ENCODE measurements around the gene RPL13. TPM values are rescaled to one million over a fixed set of nuclear protein-coding genes. Genes with fewer than 3 reads are reported as not detected.

Gene RPL13
- total and polyA plus RNA-seq, 7 donors: 3,641 to 19,173 (median 7,437) TPM

GRCh38 chr16:89557690-89558490, 2.6 kb upstream of the RPL13 start:
- no peak for DNase-seq
- Histone ChIP-seq H3K27me3 (no peaks in the 10 kb centered on the region), H3K4me1 (peaks cover 0 to 28% (median 23%) of the 10 kb centered on the region in 4 donors), H3K4me3 (no peak overlapping the region), H3K36me3 (peaks cover 28 to 61% (median 29%) of the 10 kb centered on the region in 4 donors), H3K9me3 (no peaks in the 10 kb centered on the region), H3K27ac (no peak overlapping the region)
- WGBS, 2 donors: 77 to 89% methylated on average over 19 of the region's 19 CpGs
- intact Hi-C loops (cut with DNase I): loop anchor here (5.0 kb wide), 2 partner anchors 51 to 221 kb away; partner anchors contain the start of gene SPG7
- TF ChIP-seq EP300 (IDR thresholded peaks at IDR 0.05) (no peak), POLR2AphosphoS5 (IDR thresholded peaks at IDR 0.05) (no peak), POLR2A (IDR thresholded peaks at IDR 0.05) (no peak)
- TF ChIP-seq, protein P1, sequence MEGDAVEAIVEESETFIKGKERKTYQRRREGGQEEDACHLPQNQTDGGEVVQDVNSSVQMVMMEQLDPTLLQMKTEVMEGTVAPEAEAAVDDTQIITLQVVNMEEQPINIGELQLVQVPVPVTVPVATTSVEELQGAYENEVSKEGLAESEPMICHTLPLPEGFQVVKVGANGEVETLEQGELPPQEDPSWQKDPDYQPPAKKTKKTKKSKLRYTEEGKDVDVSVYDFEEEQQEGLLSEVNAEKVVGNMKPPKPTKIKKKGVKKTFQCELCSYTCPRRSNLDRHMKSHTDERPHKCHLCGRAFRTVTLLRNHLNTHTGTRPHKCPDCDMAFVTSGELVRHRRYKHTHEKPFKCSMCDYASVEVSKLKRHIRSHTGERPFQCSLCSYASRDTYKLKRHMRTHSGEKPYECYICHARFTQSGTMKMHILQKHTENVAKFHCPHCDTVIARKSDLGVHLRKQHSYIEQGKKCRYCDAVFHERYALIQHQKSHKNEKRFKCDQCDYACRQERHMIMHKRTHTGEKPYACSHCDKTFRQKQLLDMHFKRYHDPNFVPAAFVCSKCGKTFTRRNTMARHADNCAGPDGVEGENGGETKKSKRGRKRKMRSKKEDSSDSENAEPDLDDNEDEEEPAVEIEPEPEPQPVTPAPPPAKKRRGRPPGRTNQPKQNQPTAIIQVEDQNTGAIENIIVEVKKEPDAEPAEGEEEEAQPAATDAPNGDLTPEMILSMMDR (IDR thresholded peaks at IDR 0.05): peak in 1 of 4 experiments; percentile 5

DNA sequence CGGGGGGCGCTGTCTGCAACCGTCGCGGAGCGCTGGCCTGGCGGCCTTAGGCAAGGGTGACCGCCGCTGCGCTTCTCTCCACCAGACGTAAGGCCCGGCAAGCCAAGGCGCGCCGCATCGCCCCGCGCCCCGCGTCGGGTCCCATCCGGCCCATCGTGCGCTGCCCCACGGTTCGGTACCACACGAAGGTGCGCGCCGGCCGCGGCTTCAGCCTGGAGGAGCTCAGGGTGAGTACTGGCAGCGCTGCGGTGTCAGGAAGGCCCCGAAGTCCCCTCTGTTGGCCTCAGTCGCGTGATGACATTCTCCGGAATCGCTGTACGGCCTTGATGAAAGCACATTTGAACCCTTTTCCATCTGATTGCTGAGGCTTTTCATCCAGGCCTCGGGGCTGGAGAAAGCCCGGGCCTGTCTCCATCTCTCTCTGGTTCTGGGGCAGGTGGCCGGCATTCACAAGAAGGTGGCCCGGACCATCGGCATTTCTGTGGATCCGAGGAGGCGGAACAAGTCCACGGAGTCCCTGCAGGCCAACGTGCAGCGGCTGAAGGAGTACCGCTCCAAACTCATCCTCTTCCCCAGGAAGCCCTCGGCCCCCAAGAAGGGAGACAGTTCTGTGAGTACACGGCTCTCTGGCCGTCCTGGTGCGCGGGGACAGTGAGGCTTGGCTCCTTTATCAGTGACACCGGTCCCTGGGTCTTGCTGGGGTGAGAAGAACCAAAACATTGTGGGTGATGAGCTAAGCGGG, 831 bp downstream of the RPL13 start:
- 2 to 4% methylated on average over 58 of the region's 58 CpGs for WGBS, 2 donors

GRCh38 chr16:89561884-89562599, 1.6 kb downstream of the RPL13 start:
- H3K4me1 ChIP-seq: peaks cover 0 to 53% (median 41%) of the 10 kb centered on the region in 4 donors
- intact Hi-C loops (cut with DNase I): loop anchor here (2.0 to 5.0 kb wide), 3 partner anchors 70 to 321 kb away; partner anchors contain the start of genes ANKRD11, CHMP1A and SPATA33
- no peaks in the 10 kb centered on the region for H3K27me3 ChIP-seq
- no peaks in the 10 kb centered on the region for H3K9me3 ChIP-seq
- H3K27ac ChIP-seq: peak overlapping the region in 3 of 4 donors; percentile 97 to 99 (median 99)
- peaks cover 16 to 43% (median 28%) of the 10 kb centered on the region in 4 donors for H3K36me3 ChIP-seq
- no peak for DNase-seq
- 17 to 53% methylated on average over 23 of the region's 23 CpGs for WGBS, 2 donors
- peak overlapping the region in 3 of 4 donors; percentile 75 to 88 (median 85) for H3K4me3 ChIP-seq
- no peak for TF ChIP-seq EP300 (IDR thresholded peaks at IDR 0.05)
- TF ChIP-seq, protein P1 (IDR thresholded peaks at IDR 0.05): no peak
- no peak for TF ChIP-seq POLR2A (IDR thresholded peaks at IDR 0.05)
- no peak for TF ChIP-seq POLR2AphosphoS5 (IDR thresholded peaks at IDR 0.05)

More for the DNA sequence above, 831 bp downstream of the RPL13 start:
- Histone ChIP-seq H3K4me1 (peaks cover 0 to 52% (median 41%) of the 10 kb centered on the region in 4 donors), H3K4me3 (peak overlapping the region; percentile 75 to 88 (median 81)), H3K27ac (peak overlapping the region; percentile 96 to 99 (median 98)), H3K27me3 (no peaks in the 10 kb centered on the region), H3K36me3 (peaks cover 22 to 49% (median 29%) of the 10 kb centered on the region in 4 donors), H3K9me3 (no peaks in the 10 kb centered on the region)
- intact Hi-C loops (cut with DNase I): loop anchor here (2.0 to 5.0 kb wide), 3 partner anchors 69 to 321 kb away; partner anchors contain the start of genes ANKRD11, CHMP1A and SPATA33
- no peak for DNase-seq
- no peak for TF ChIP-seq POLR2AphosphoS5 (IDR thresholded peaks at IDR 0.05)
- no peak for TF ChIP-seq EP300 (IDR thresholded peaks at IDR 0.05)
- TF ChIP-seq, protein P1 (IDR thresholded peaks at IDR 0.05): no peak
- TF ChIP-seq POLR2A (IDR thresholded peaks at IDR 0.05): no peak

GRCh38 chr16:89562939-89563338, 2.5 kb downstream of the RPL13 start:
- Histone ChIP-seq H3K27me3 (no peaks in the 10 kb centered on the region), H3K4me3 (no peak overlapping the region), H3K4me1 (peaks cover 0 to 53% (median 41%) of the 10 kb centered on the region in 4 donors), H3K36me3 (peaks cover 16 to 39% (median 28%) of the 10 kb centered on the region in 4 donors), H3K9me3 (no peaks in the 10 kb centered on the region), H3K27ac (no peak overlapping the region)
- intact Hi-C loops (cut with DNase I): loop anchor here (5.0 kb wide), 1 partner anchor 71 kb away; the partner anchor contains the start of gene ANKRD11
- DNase-seq: no peak
- 44 to 80% methylated on average over 12 of the region's 12 CpGs for WGBS, 2 donors
- no peak for TF ChIP-seq POLR2AphosphoS5 (IDR thresholded peaks at IDR 0.05)
- TF ChIP-seq, protein P1 (IDR thresholded peaks at IDR 0.05): no peak
- no peak for TF ChIP-seq POLR2A (IDR thresholded peaks at IDR 0.05)
- TF ChIP-seq EP300 (IDR thresholded peaks at IDR 0.05): no peak

Measured in sigmoid colon (tissue), 7 donors.